GM19372 (cell line): ENCODE data around the gene RILP.

ENCODE experiments used
- ATAC-seq: cut with Tn5 transposase; IDR thresholded peaks from one replicate; pipeline ENCODE4 v1.9.1; 2021; ENCODE audit warnings: mild to moderate bottlenecking, low read depth, moderate library complexity; ENCODE audit not compliant: unreplicated experiment

The RILP gene

GRCh38 chr17:1605681-1606351 is 43.9 kb downstream of the RILP start:
- ATAC-seq: no peak

- ATAC-seq: no peak
Measured at GRCh38 chr17:1604831-1605528, 44.7 kb downstream of the RILP start.

- no peak for ATAC-seq
Measured at GRCh38 chr17:1601571-1601970, 48.1 kb downstream of the RILP start.

- ATAC-seq: no peak
Measured at GRCh38 chr17:1598399-1599095, 51.1 kb downstream of the RILP start.

- no peak for ATAC-seq
Measured at GRCh38 chr17:1597861-1598342, 51.8 kb downstream of the RILP start.
